Gastroesophageal sphincter (tissue), 3 donors: ENCODE results near the gene THBS4.

Experiments used
- EP300 ChIP-seq: sonication (generic); formaldehyde crosslinking; IDR thresholded peaks from one replicate; pipeline ENCODE4 v1.6.1; 2017; ENCODE audit warnings: antibody characterized with exemption, mild to moderate bottlenecking
- POLR2A ChIP-seq, 2 donors: fragments of 450-650 bp; IDR thresholded peaks; one replicate each; pipeline ENCODE4 v1.6.1; 2017; ENCODE audit warnings: antibody characterized with exemption in 2 of 2, mild to moderate bottlenecking in 2 of 2, moderate library complexity in 1 of 2
- POLR2AphosphoS5 ChIP-seq: sonication (generic); formaldehyde crosslinking; IDR thresholded peaks from one replicate; pipeline ENCODE4 v1.6.1; 2017; ENCODE audit warnings: antibody characterized with exemption
- TF ChIP-seq, protein P1 (sequence below), 4 experiments: fragments of 200-600 bp in 2 of 4; fragments of 450-650 bp in 2 of 4; sonication (generic) in 1 of 4; IDR thresholded peaks; one replicate each; pipeline ENCODE4 v1.5.1; 2017 to 2019; ENCODE audit warnings: antibody characterized with exemption in 4 of 4, mild to moderate bottlenecking in 2 of 4, moderate library complexity in 2 of 4

DNA sequence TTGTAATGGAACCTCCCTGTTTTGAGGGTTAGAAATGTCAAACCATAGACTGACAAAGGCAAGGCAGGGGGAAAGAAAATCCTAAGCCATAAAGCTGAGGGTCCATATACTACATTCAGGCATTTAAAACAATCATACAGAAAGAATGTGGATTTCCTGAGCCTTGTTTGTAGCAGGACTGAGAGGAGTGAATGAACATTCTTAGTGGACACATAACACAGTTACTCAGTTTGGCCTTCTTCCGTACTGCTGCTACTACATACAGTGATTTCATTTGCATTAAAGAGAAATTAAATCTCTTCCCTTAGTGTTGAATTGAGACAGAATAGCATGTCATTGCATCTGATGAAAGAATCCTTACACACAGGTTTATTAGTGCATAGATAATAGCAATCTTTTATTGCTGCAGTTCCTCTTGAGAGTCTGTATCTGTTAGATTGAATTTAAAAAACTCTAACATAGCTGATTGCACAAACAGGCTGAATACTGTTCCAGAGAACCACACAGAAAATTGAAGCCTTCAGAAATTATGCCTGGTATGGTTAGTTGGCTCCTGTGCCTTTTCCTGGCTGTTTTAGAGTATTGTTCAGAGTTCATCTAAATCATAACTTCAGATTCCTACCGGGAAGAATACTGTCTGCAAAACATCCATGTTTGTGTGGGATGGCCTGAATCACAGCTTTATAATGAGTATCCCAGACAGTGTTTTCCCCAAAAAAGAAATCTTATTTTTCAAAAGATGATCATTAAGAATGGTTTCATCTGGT is 42.1 kb upstream of the THBS4 start:
- TF ChIP-seq, protein P1, sequence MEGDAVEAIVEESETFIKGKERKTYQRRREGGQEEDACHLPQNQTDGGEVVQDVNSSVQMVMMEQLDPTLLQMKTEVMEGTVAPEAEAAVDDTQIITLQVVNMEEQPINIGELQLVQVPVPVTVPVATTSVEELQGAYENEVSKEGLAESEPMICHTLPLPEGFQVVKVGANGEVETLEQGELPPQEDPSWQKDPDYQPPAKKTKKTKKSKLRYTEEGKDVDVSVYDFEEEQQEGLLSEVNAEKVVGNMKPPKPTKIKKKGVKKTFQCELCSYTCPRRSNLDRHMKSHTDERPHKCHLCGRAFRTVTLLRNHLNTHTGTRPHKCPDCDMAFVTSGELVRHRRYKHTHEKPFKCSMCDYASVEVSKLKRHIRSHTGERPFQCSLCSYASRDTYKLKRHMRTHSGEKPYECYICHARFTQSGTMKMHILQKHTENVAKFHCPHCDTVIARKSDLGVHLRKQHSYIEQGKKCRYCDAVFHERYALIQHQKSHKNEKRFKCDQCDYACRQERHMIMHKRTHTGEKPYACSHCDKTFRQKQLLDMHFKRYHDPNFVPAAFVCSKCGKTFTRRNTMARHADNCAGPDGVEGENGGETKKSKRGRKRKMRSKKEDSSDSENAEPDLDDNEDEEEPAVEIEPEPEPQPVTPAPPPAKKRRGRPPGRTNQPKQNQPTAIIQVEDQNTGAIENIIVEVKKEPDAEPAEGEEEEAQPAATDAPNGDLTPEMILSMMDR (IDR thresholded peaks at IDR 0.05) = no peak
- TF ChIP-seq POLR2AphosphoS5 = no peak
- TF ChIP-seq POLR2A (IDR thresholded peaks at IDR 0.05) = no peak
- no peak for TF ChIP-seq EP300
